Measurements from ENCODE around the gene DOCK7.
A peak's percentile ranks its signal among the peaks of the same experiment; 100 is the strongest.
"Not testable (repeated sequence)": the region's sequence is repeated elsewhere in the genome, so short reads cannot be mapped to it uniquely, and the experiment has no call there.

DOCK7 gene

DNA sequence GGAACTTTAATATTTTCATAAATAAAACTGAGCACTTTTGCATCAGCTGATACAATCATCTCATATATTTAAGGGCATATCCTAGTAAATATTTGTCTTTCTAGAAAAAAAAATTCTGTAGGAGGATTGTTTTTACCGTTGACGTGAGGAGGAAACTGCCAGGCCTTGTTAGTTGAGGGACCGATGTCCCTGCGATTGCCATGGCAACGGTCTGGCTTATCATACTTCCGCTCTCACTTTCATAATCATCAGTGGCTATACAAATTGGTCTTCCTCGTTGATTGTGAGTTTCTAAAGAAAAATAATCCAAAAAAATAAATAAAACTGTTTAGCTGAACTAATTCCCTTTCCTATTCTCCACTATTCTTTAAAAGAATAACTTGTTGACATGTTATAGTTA lies 160.2 kb downstream of the DOCK7 start:
- DNase-seq, result peak; percentile 8

DNA sequence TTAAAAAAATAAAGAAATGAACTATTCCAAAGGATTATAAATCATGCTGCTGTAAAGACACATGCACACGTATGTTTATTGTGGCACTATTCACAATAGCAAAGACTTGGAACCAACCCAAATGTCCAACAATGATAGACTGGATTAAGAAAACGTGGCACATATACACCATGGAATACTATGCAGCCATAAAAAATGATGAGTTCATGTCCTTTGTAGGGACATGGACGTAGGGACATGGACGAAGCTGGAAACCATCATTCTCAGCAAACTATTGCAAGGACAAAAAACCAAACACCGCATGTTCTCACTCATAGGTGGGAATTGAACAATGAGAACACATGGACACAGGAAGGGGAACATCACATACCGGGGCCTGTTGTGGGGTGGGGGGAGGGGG lies 160.8 kb downstream of the DOCK7 start:
- DNase-seq, result not testable (repeated sequence)

DNA sequence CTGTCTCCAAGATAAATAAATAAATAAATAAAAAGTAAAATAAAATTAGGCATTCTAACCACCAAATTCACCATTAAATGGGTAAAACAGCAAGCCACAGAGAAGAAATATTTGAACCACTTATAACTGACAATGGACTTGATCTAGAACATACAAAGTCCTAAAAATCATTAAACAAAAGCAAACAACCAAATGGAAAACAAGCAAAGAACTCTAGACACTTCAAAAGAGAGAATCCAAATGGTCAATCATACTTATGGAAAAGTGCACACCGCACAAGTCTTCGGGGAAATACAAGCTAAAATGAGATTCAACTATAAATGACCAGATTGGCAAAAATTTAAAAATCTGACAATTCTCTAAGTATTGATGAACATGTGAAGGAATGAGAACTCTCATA lies 164.3 kb downstream of the DOCK7 start:
- no peak for DNase-seq

DNA sequence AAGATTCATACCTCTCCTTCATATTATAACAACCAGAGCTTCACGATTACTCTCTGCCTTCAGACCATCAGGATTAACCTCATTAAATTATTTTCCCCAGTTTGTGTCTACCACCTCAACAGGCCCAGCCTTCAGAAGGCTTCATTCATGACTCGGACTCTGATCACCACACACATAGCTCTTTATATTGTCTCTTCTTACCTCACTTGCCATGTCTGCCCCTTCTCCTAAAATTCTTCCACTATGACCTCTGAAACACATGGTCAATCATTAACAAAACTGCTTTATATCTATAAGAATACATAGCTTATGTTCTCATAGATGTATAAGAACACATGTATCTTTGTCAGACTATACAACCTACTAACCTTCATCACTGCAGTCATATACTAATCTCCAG lies 171.6 kb downstream of the DOCK7 start:
- no peak for DNase-seq

DNA sequence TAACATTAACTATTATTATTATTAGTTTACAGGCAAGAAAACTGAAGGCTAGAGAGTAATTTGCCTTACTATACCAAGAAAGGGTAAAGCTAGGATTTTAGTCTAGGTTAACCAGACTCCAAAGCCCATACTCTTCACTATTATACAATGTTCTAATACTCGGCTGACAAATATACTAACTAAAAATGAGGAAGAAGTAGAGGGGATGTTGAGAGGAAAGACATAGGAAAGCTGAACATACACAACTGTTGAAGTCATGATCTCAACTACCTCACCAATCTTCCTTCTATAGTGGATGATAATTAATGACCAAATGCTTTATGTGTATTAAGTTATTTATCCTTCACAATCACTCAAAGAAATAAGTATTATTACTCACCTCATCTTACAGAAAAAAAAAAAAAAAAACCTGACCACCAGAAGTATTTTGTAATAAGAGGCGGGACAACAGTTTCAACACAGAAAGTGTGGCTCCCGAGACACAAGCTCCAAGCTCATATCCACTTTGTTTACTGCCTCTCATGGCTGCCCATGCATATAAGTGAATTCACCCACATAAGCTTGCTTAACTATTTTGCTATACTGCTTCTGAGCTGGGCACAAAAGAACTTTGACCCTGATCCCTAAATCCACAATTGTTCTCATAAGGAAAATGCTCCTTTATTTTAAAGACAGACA lies 173.3 kb downstream of the DOCK7 start:
- DNase-seq, result no peak

DNA sequence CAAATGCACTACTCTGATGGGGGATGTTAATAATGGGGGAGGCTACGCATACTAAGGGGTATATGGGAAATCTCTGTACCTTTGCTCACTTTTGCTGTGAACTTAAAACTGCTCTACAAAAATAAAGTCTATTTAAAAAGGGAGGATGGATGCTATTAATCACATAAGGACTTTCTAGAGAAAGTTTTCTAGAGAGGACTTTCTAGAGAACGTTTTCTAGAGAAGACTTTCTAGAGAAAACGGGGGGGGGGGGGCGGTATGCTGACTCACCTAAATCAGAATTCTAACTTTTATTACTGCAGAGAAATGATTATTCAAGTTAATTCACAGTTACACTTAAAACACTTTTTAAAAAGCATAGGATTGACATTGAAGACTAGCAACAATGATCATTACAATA lies 175.2 kb downstream of the DOCK7 start:
- DNase-seq, result no peak

DNA sequence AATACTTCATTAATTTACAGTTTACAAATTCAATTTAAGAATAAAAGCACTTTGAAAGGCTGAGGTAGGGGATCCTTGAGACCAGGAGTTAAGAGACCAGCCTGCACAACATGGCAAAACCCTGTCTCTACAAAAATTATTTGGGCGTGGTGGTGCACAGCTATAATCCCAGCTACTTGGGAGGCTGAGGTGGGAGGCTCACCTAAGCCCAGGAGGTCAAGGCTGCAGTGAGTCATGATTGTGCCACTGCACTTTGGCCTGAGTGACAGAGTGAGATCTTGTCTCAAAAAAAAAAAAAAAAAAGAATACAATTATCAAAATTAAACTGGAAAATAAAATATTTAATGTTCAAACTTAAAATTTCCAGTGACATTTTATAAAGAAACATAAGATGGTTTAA lies 179.2 kb downstream of the DOCK7 start:
- no peak for DNase-seq

DNA sequence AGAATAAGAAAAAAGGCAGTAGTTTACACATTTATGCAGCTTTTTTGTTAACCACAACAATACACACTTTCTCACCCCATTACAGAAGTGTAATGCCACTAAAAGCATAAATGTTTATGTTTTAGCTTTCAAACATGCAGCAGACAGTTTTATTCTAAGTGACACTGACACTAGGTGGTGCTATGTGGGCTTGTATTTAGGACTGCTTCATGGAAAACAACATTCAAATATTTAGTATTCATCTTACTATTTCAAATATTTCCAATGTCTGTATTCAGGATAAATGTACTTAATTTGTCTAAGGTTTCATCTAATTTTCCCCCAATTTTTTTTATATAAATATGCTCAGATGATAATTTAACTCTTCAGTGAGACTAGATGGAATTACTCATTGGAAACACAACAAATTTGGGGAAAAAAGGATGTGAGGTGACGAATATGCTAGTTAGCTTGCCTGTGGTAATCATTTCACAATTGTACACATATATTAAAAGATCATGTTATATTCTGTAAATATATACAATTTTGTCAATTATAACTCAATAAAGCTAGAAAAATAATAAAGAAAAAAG lies 179.9 kb downstream of the DOCK7 start:
- DNase-seq, result peak; percentile 28

DNA sequence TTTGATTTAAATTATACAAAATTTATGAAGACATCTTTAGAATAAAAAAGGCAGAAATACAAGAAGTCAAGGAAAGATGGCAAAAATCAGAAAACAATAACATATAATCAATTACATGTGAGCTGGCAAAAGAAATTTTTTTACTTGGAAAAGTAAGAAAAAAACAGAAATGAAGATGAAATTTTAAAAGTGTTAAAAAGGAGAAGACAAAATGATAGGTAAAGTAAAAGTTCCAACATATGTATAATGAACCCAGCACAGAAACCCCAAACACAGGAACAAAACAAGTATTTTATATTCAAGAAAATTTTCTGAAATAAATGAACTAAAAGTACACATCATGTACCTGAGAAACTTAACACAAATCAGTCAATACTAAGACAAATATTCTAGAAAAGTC lies 188.0 kb downstream of the DOCK7 start:
- no peak for DNase-seq

DNA sequence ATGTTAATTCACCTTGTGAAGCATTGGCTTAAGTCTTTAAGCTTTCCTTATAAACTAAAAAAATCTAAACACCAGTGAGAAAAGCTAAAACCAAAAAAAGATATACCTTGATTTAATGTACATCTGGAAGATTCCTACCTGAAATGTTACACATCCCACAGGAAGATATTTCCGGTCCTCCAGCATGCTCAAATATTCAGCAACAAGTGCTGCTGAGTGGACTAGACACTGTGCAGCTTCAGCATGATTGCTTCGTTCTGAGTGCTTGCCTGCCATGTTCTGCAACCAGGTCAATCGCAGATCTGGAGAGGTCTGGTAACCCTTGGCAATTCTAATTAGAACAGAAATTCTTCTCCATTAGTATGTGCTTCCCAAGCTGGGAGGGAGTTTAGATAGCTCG lies 194.0 kb downstream of the DOCK7 start:
- no peak for DNase-seq

DNA sequence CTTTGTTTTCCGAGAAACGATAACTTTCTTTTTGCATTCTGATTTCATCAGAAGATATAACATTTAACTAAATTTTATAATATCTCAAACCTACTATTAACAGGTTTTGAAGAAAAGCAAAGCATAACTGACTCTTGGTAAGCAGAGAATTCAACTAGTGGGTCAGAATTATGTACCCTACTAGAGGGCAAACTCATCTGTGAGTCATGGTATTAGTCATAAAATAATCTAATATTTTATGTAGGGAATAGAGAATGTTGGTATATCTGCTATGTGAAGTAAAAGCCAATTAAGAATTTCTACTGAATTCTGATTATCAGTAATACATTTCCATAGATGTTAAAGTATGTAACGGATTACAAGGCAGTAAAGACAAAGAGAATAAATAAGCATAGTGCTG lies 194.5 kb downstream of the DOCK7 start:
- no peak for DNase-seq

DNA sequence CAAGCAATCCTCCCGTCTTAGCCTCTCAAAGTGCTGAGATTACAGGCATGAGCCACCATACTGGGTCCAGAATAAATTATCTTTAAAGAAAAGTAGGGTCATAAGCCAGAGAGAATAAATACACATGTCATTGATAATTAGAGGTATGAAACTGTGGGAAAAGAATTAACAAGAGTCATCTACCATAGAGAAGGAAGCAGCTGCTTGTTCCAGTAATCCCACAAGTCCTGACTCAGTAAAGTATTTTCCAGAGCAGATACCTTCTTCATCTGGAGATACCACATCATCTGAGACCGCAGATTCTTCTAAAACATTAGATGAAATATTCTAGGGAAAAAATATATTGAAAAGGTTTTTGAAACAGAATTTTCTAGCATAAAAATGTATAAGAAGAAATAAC lies 195.7 kb downstream of the DOCK7 start:
- no peak for DNase-seq

DNA sequence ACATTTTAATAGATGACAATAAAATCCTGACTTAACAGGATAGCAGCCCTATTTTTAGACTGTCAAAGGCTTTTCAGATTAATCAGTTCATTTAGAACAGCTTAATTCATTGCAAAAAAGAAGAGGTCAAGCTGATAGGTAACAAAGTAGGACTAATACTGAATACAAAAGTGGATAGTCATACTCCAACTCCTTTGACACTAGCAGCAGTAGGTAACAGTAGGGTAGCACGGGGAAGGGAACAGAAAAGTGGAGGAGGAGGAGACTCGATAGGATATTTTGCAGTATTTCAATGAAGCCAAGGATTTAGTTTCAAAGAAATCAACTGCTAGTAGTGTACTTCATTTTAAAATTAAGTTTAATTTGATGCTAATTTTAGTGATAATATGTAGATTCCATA lies 200.2 kb downstream of the DOCK7 start:
- no peak for DNase-seq

DNA sequence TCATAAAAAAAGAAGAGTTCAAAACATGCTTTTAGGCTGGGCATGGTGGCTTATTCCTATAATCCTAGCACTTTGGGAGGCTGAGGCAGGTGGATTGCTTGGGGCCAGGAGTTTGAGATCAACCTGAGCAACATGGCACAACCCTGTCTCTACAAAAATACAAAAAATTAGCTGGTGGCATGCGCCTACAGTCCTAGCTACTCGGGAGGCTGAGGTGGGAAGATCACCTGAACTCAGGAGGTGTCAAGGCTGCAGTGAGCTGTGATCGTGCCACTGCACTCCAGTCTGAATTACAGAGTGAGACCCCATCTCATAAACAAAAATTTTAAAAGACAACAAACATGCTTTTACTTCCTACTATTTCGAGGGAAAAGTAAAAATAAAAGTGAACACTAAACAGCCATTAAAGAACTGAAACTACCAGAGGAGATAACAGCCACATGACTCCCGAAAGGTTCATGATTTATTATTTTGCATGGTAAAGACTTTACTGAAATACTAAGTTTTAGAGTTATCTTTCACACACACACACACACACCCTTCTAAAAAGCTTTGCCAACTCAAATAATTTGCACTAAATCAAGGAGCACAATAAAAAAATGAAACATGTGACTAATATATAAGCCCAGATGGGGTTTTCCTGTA lies 203.2 kb downstream of the DOCK7 start:
- no peak for DNase-seq

DNA sequence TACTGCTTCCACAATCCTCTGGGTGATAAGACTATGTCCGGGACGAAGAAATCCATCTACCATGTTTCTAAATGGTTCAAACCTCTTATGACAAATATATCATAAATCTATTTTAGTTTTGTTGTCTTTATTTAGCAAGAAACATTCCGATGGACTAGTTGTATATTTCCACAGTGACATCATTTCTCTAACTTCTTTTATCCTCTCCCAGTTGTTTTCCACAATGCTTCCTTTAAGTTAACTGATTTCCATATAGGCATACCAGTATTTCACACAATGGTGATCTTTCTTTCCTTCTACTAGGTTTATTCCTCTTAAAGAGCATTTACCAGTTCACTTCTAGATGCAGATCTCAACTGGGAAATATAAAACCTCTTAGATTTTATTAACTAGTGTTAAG lies 206.5 kb downstream of the DOCK7 start:
- no peak for DNase-seq

DNA sequence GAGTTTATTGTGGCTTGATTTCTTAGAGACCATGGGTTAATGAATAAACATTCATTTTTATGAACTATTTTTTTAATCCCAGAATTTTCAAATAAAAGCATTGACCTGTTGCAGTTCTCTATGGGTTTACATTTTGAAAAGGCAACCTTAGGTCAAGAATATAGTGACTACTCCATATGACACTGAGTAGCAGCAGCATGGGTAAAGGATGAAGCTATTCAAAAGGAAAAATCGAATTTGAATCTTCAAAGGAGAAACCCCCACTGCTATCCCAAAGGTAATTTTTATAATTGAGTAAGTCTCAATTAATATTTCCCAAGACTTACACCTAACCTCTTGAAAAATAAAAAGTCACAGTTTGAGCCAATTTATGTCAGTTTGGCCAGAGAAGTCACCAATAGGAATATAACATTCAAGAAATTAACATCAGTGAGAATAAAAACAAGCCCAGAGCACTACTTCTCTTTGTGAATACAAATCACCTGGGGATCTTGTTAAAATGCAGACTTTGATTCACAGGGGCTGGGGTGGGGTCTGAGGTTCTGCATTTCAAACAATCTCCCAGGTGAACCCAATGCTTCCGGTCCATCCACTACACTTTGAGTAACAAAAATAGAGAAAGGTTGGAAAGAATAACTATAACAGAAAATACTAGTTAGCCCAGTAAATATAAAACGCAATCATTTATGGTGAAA lies 211.5 kb downstream of the DOCK7 start:
- no peak for DNase-seq

DNA sequence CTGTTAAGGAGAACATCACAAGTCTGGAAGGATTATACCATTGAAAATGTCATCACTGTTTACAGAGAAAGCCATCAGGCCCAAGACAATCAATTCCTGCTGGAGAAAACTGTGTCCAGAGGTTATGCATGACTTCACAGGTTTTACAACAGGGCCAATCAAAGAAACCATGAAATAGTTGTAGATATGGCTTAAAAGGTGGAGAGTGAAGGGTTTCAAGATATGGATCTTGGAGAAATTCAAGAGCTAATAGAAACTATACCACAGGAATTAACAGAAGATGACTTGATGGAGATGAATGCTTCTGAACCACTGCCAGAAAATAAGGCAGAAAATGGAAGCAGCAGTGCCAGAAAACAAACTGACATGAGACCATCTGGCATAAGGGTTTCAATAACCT lies 221.1 kb downstream of the DOCK7 start:
- no peak for DNase-seq

DNA sequence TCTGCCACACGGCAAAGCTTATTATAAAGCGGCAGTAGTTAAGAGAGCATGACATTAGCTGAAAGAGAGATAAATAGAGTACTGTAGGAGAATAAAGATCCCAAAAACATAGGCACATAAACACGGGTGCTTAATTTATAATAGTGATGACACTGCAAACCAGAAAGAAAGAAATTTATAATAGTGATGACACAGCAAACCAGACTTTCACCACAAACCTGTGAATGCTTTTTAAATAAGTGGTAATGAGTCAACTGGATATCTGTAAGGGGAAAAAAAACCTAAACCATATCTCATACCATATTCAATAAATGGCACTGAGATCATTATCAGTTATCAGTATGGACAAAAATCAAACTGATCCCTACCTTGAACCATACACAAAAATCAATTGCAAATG lies 225.8 kb downstream of the DOCK7 start:
- no peak for DNase-seq

DNA sequence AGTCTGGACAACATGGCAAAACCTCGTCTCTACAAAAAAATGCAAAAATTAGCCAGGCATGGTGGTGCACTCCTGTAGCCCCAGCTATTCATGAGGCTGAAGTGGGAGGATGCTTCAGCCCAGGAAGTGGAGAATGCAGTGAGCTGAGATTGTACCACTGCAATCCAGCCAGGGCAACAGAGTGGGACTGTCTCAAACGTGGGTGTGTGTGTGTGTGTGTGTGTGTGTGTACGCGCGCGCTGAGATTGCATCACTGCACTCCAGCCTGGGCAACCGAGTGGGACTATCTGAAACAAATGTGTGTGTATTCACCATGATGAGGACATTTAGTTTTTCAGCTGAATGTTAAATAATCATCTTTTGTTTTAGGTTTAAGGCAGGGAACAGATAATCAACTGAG lies 230.2 kb downstream of the DOCK7 start:
- no peak for DNase-seq

DNA sequence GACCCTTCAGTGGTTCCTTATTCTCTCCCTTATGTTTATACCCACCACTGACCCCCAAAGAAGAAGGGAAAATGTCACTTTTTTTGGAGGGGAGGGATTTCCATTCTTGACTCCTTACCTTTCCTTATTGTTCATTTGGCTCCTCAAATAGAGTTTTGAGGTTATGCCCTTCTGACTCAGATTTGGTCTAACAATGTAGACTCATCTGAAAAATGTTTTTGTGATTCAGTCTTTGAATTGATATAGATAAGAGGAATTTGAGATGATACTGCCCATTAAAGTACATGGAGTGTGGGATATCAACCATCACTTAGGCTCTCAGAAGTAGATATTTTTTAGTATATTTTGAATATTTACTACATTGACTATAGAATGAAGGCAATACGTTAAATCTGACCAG lies 235.2 kb downstream of the DOCK7 start:
- no peak for DNase-seq

DNA sequence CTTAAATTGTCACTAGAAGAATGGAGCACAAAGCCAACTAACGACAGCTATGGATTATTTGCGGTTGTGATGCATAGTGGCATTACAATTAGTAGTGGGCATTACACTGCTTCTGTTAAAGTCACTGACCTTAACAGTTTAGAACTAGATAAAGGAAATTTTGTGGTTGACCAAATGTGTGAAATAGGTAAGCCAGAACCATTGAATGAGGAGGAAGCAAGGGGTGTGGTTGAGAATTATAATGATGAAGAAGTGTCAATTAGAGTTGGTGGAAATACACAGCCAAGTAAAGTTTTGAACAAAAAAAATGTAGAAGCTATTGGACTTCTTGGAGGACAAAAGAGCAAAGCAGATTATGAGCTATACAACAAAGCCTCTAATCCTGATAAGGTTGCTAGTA lies 237.9 kb downstream of the DOCK7 start:
- no peak for DNase-seq

DNA sequence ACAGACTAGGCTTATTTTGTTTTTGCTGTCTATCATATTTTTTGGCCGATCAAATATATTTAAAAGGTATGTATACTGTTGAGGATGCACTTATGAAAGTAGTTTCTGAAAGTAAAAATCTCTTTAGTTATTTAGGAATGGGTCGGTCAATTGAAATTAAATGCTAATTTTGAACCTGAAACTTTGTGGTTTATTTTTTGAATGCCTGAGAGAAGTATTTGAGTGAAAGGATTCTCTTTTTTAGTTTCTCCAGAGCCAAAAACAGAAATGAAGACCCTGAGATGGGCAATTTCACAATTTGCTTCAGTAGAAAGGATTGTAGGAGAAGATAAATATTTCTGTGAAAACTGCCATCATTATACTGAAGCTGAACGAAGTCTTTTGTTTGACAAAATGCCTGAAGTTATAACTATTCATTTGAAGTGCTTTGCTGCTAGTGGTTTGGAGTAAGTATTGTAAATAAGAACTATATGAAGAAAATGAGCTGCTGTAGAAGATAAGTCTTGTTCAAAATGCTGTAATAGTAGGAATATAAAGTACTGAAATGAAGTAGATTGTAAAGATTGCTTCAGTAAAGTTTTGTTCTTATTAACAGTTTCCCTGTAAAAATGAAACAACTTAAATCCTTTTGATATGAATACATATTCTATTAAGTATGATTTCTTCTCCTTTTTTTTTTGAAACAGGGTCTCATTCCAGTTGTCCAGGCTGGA lies 239.8 kb downstream of the DOCK7 start:
- DNase-seq, result no peak

DNA sequence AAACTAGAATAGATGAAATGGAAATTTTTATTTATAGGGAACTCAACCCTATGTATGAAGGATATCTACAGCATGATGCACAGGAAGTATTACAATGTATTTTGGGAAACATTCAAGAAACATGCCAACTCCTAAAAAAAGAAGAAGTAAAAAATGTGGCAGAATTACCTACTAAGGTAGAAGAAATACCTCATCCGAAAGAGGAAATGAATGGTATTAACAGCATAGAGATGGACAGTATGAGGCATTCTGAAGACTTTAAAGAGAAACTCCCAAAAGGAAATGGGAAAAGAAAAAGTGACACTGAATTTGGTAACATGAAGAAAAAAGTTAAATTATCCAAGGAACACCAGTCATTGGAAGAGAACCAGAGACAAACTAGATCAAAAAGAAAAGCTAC lies 243.5 kb downstream of the DOCK7 start:
- DNase-seq, result no peak

Data from CD4-positive, alpha-beta T cell treated with Interleukin-12 subunit alpha and Interleukin-12 subunit beta, for 1 hour (primary cell).